Neural cell (in vitro differentiated cells): ENCODE measurements around the gene SPECC1. TPM values are rescaled to one million over a fixed set of nuclear protein-coding genes. Genes with fewer than 3 reads are reported as not detected.

ENCODE experiments used
- H2AFZ ChIP-seq: fragments of 200-600, 300-800 bp; sonication (generic), shearing (Covaris generic); 2 replicates; pipeline ENCODE4 v1.6.0; 2014; ENCODE audit warnings: low read depth, mild to moderate bottlenecking, antibody characterized with exemption, low read length, moderate library complexity
- H3F3A ChIP-seq: fragments of 200-600 bp; shearing (Covaris generic); 2 replicates; pipeline ENCODE4 v1.6.1; 2016; ENCODE audit warnings: mild to moderate bottlenecking, moderate library complexity, mixed read lengths, antibody characterized with exemption, low read length; ENCODE audit not compliant: insufficient read depth, poor library complexity, severe bottlenecking
- H3K27ac ChIP-seq: fragments of 200-600, 300-800 bp; sonication (generic), shearing (Covaris generic); 2 replicates; pipeline ENCODE4 v1.5.1; 2014; ENCODE audit warnings: mild to moderate bottlenecking, low read length, moderate library complexity
- H3K27me3 ChIP-seq: fragments of 300-800, 200-600 bp; sonication (generic), shearing (Covaris generic); 2 replicates; pipeline ENCODE4 v1.6.0; 2014; ENCODE audit warnings: mild to moderate bottlenecking, low read depth, low read length, moderate library complexity; ENCODE audit not compliant: insufficient read depth
- H3K36me3 ChIP-seq: fragments of 300-800, 200-600 bp; sonication (generic), shearing (Covaris generic); 2 replicates; pipeline ENCODE4 v1.5.1; 2014; ENCODE audit warnings: mild to moderate bottlenecking, antibody characterized with exemption, low read length, moderate library complexity; ENCODE audit not compliant: insufficient read depth
- H3K4me2 ChIP-seq: fragments of 300-800, 200-600 bp; sonication (generic), shearing (Covaris generic); 2 replicates; pipeline ENCODE4 v1.6.0; 2014; ENCODE audit warnings: mild to moderate bottlenecking, low read length
- H3K4me3 ChIP-seq: fragments of 300-800, 200-600 bp; sonication (generic), shearing (Covaris generic); 2 replicates; pipeline ENCODE4 v1.5.1; 2014; ENCODE audit warnings: mild to moderate bottlenecking, low read length, moderate library complexity
- H3K79me2 ChIP-seq: fragments of 200-600 bp; shearing (Covaris generic); replicated peaks from 2 replicates; pipeline ENCODE4 v1.6.0; 2014; ENCODE audit warnings: mild to moderate bottlenecking, low read length, moderate library complexity; ENCODE audit not compliant: insufficient read depth
- H3K9ac ChIP-seq: fragments of 300-800, 200-600 bp; sonication (generic), shearing (Covaris generic); 2 replicates; pipeline ENCODE4 v1.6.1; 2016; ENCODE audit warnings: mild to moderate bottlenecking, low read length, mixed read lengths
- H3K9me2 ChIP-seq: fragments of 200-600 bp; shearing (Covaris generic); 2 replicates; pipeline ENCODE4 v1.6.1; 2016; ENCODE audit warnings: mild to moderate bottlenecking, low read length, mixed read lengths; ENCODE audit not compliant: insufficient read depth
- H3K9me3 ChIP-seq: fragments of 200-600, 300-800 bp; sonication (generic), shearing (Covaris generic); 2 replicates; pipeline ENCODE4 v1.6.1; 2016; ENCODE audit warnings: mild to moderate bottlenecking, mixed run types, low read length, moderate library complexity, mixed read lengths
- H4K20me1 ChIP-seq: fragments of 200-600 bp; shearing (Covaris generic); 2 replicates; pipeline ENCODE4 v1.6.1; 2016; ENCODE audit warnings: mild to moderate bottlenecking, mixed run types; ENCODE audit not compliant: insufficient read depth
- EP300 ChIP-seq: fragments of 450-650 bp; conservative IDR thresholded peaks from 2 replicates; pipeline ENCODE4 v1.6.1; 2014; ENCODE audit warnings: antibody characterized with exemption, mild to moderate bottlenecking, moderate library complexity; ENCODE audit not compliant: poor library complexity, severe bottlenecking
- EZH2 ChIP-seq: fragments of 200-600, 300-800 bp; shearing (Covaris generic), sonication (generic); IDR thresholded peaks from 2 replicates; pipeline ENCODE4 v1.6.1; 2014; ENCODE audit warnings: antibody characterized with exemption, low read length, borderline replicate concordance, mild to moderate bottlenecking; ENCODE audit not compliant: insufficient read depth, poor library complexity, severe bottlenecking
- MXI1 ChIP-seq: fragments of 450-650 bp; conservative IDR thresholded peaks from 2 replicates; pipeline ENCODE4 v1.6.1; 2014; ENCODE audit warnings: antibody characterized with exemption, mild to moderate bottlenecking; ENCODE audit not compliant: poor library complexity, severe bottlenecking
- POLR2AphosphoS5 ChIP-seq: IDR thresholded peaks from 2 replicates; pipeline ENCODE4 v1.6.1; 2012
- RAD21 ChIP-seq: fragments of 450-650 bp; conservative IDR thresholded peaks from 2 replicates; pipeline ENCODE4 v1.6.1; 2014; ENCODE audit warnings: antibody characterized with exemption, mild to moderate bottlenecking, moderate library complexity
- SMC3 ChIP-seq: fragments of 450-650 bp; conservative IDR thresholded peaks from 2 replicates; pipeline ENCODE4 v1.6.1; 2014; ENCODE audit warnings: antibody characterized with exemption, mild to moderate bottlenecking, moderate library complexity; ENCODE audit not compliant: poor library complexity
- TAF1 ChIP-seq: IDR thresholded peaks from 2 replicates; pipeline ENCODE4 v1.6.1; 2012; ENCODE audit warnings: low read depth
- polyA plus RNA-seq: library from polyadenylated mRNA; depleted of rRNA; stranded (reverse); fragments of >200 nt; gene quantifications from 2 replicates; pipeline ENCODE4 v1.2.3, GENCODE V29; 2014
- TF ChIP-seq, protein P1 (sequence below): fragments of 450-650 bp; IDR thresholded peaks from 2 replicates; pipeline ENCODE4 v1.5.1; 2014; ENCODE audit warnings: antibody characterized with exemption, mild to moderate bottlenecking, moderate library complexity; ENCODE audit not compliant: poor library complexity, severe bottlenecking
- TF ChIP-seq, protein P2 (sequence below): IDR thresholded peaks from 2 replicates; pipeline ENCODE4 v1.6.1; 2012; ENCODE audit warnings: borderline replicate concordance

Gene SPECC1
- polyA plus RNA-seq, 1 donor from 2014 or later, result 8.6 TPM

DNA sequence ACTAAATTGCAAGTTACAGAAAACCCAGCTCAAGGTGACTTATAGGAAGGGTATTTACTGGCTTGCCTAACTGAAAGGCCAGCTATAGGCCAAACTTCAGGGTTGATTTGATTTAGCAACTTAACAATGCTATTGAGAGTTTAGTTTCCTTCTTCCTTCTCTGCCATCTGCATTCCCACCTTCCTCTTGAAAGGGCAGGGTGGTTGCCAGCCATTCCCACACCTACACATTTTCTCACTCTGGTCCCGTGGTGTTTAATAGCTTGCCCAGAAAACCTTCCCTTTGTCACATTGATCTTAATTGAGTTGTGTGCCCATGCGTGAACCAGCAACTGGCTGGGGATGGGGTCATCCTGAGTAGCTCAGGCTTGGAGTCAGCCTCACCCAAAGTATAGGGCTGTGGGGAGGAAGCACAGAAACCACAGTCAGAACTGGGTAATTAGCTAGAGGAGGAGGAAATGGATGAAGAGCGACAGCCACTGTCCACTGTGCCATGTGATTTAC lies 194.7 kb downstream of the SPECC1 start:
- Histone ChIP-seq H3K9ac (no peak overlapping the region), H3K79me2 (peaks cover 4% of the 10 kb centered on the region), H3K27me3 (no peaks in the 10 kb centered on the region), H3K36me3 (peaks cover 7% of the 10 kb centered on the region), H3F3A (no peaks in the 10 kb centered on the region), H3K4me2 (no peak overlapping the region), H2AFZ (no peak overlapping the region), H4K20me1 (no peaks in the 10 kb centered on the region), H3K9me2 (no peaks in the 10 kb centered on the region), H3K4me3 (no peak overlapping the region), H3K9me3 (no peaks in the 10 kb centered on the region), H3K27ac (no peak overlapping the region)
- TF ChIP-seq, protein P1, sequence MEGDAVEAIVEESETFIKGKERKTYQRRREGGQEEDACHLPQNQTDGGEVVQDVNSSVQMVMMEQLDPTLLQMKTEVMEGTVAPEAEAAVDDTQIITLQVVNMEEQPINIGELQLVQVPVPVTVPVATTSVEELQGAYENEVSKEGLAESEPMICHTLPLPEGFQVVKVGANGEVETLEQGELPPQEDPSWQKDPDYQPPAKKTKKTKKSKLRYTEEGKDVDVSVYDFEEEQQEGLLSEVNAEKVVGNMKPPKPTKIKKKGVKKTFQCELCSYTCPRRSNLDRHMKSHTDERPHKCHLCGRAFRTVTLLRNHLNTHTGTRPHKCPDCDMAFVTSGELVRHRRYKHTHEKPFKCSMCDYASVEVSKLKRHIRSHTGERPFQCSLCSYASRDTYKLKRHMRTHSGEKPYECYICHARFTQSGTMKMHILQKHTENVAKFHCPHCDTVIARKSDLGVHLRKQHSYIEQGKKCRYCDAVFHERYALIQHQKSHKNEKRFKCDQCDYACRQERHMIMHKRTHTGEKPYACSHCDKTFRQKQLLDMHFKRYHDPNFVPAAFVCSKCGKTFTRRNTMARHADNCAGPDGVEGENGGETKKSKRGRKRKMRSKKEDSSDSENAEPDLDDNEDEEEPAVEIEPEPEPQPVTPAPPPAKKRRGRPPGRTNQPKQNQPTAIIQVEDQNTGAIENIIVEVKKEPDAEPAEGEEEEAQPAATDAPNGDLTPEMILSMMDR, result no peak
- TF ChIP-seq SMC3 (no peak), EP300 (no peak), RAD21 (no peak), MXI1 (no peak)
- TF ChIP-seq, protein P2, sequence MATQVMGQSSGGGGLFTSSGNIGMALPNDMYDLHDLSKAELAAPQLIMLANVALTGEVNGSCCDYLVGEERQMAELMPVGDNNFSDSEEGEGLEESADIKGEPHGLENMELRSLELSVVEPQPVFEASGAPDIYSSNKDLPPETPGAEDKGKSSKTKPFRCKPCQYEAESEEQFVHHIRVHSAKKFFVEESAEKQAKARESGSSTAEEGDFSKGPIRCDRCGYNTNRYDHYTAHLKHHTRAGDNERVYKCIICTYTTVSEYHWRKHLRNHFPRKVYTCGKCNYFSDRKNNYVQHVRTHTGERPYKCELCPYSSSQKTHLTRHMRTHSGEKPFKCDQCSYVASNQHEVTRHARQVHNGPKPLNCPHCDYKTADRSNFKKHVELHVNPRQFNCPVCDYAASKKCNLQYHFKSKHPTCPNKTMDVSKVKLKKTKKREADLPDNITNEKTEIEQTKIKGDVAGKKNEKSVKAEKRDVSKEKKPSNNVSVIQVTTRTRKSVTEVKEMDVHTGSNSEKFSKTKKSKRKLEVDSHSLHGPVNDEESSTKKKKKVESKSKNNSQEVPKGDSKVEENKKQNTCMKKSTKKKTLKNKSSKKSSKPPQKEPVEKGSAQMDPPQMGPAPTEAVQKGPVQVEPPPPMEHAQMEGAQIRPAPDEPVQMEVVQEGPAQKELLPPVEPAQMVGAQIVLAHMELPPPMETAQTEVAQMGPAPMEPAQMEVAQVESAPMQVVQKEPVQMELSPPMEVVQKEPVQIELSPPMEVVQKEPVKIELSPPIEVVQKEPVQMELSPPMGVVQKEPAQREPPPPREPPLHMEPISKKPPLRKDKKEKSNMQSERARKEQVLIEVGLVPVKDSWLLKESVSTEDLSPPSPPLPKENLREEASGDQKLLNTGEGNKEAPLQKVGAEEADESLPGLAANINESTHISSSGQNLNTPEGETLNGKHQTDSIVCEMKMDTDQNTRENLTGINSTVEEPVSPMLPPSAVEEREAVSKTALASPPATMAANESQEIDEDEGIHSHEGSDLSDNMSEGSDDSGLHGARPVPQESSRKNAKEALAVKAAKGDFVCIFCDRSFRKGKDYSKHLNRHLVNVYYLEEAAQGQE, result no peak

DNA sequence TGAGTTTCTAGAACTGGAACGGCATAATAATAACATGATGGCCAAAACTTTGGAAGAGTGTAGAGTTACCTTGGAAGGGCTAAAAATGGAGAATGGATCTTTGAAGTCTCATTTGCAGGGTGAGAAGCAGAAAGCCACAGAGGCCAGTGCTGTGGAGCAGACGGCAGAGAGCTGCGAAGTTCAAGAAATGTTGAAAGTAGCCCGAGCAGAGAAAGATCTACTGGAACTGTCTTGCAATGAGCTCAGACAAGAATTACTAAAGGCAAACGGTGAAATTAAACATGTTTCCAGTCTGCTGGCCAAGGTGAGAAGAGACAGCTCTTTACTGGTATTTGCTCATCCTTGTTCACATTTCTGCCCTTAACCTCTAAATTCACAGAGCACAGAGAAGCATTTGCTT lies 196.4 kb downstream of the SPECC1 start:
- TF ChIP-seq POLR2AphosphoS5, result no peak
- TF ChIP-seq TAF1, result no peak
- TF ChIP-seq EZH2, result no peak
- TF ChIP-seq, protein P1, result no peak
- no peak for TF ChIP-seq EP300
- no peak for TF ChIP-seq SMC3
- no peak for TF ChIP-seq RAD21
- TF ChIP-seq, protein P2, result no peak
- TF ChIP-seq MXI1, result no peak
- Histone ChIP-seq H3K27me3 (no peaks in the 10 kb centered on the region), H3K9ac (no peak overlapping the region), H2AFZ (no peak overlapping the region), H3K9me3 (no peaks in the 10 kb centered on the region), H4K20me1 (no peaks in the 10 kb centered on the region), H3K4me2 (no peak overlapping the region), H3K36me3 (peaks cover 7% of the 10 kb centered on the region), H3K27ac (no peak overlapping the region), H3K4me3 (no peak overlapping the region), H3F3A (no peaks in the 10 kb centered on the region), H3K9me2 (no peaks in the 10 kb centered on the region), H3K79me2 (peaks cover 4% of the 10 kb centered on the region)
